T-cell (primary cell): ENCODE measurements around the gene RFTN1. TPM values are rescaled to one million over a fixed set of nuclear protein-coding genes. Genes with fewer than 3 reads are reported as not detected.
"Not testable (repeated sequence)": the region's sequence is repeated elsewhere in the genome, so short reads cannot be mapped to it uniquely, and the experiment has no call there.

Experiments used
- ATAC-seq, 4 experiments: fragments of 200-7000 bp in 3 of 4; fragments of 150-1000 bp in 1 of 4; cut with Tn5 transposase; replicated peaks in 1 of 4; 1 replicate in 3 of 4; 2 replicates in 1 of 4; pipeline ENCODE4 v1.10.0; 2021; ENCODE audit warnings: moderate library complexity in 3 of 4, mild to moderate bottlenecking in 2 of 4, moderate number of reproducible peaks in 1 of 4
- CTCF ChIA-PET, 2 donors: fragments of 300-600 bp; sonication (Branson Sonifier 250); formaldehyde crosslinking; loops; one replicate each; lab custom pipeline; 2022; ENCODE audit warnings: antibody characterized with exemption in 2 of 2; lab: Charles Lee
- POLR2A ChIA-PET, 2 donors: fragments of 300-600 bp; sonication (Branson Sonifier 250); formaldehyde crosslinking; loops; one replicate each; lab custom pipeline; 2022; ENCODE audit warnings: antibody characterized with exemption in 2 of 2; lab: Charles Lee
- DNase-seq, 35 experiments: peaks; one replicate each; pipeline versions ENCODE4 v3.0.0 to v3.0.0-alpha.2; 2013 to 2023
- H3K27ac ChIP-seq: one replicate; pipeline ENCODE4 v1.5.1; 2013; ENCODE audit warnings: low read length
- H3K27me3 ChIP-seq, 2 experiments: replicated peaks in 1 of 2; 1 replicate in 1 of 2; 2 replicates in 1 of 2; pipeline versions ENCODE4 v1.6.1 to v1.7.0; 2013; ENCODE audit warnings: low read length in 1 of 2, mixed read lengths in 1 of 2; ENCODE audit not compliant: control insufficient read depth in 2 of 2, insufficient read depth in 2 of 2; ENCODE audit errors: extremely low read depth in 1 of 2
- H3K36me3 ChIP-seq, 2 donors: 1 replicate in 1 of 2; 2 replicates in 1 of 2; pipeline versions ENCODE4 v1.6.1 to v1.7.0; 2013; ENCODE audit warnings: low read length in 1 of 2; ENCODE audit not compliant: control insufficient read depth in 2 of 2, insufficient read depth in 1 of 2; ENCODE audit errors: extremely low read depth in 1 of 2
- H3K4me1 ChIP-seq, 2 experiments: 1 replicate in 1 of 2; 2 replicates in 1 of 2; pipeline versions ENCODE4 v1.6.1 to v1.7.0; 2013; ENCODE audit warnings: low read length in 2 of 2, mixed read lengths in 1 of 2; ENCODE audit not compliant: insufficient read depth in 2 of 2, control insufficient read depth in 1 of 2; ENCODE audit errors: extremely low read depth in 1 of 2
- H3K4me3 ChIP-seq, 2 donors: 1 replicate in 1 of 2; 2 replicates in 1 of 2; pipeline versions ENCODE4 v1.5.1 to v1.7.0; 2013; ENCODE audit warnings: mild to moderate bottlenecking in 2 of 2, low read length in 1 of 2, moderate library complexity in 1 of 2; ENCODE audit not compliant: control insufficient read depth in 1 of 2; ENCODE audit errors: extremely low read depth in 1 of 2
- H3K9me3 ChIP-seq: 2 replicates; pipeline ENCODE4 v1.7.0; 2013
- H3K27ac Mint-ChIP-seq, 2 donors: one replicate each; pipeline ENCODE4 v1.8.0; 2020 to 2021; ENCODE audit warnings: mild to moderate bottlenecking in 2 of 2, mixed read lengths in 2 of 2
- H3K27me3 Mint-ChIP-seq, 2 donors: one replicate each; pipeline ENCODE4 v1.8.0; 2021 to 2022; ENCODE audit warnings: mixed read lengths in 2 of 2
- H3K36me3 Mint-ChIP-seq: one replicate; pipeline ENCODE4 v1.8.0; 2021; ENCODE audit warnings: mixed read lengths
- H3K4me1 Mint-ChIP-seq, 3 donors: one replicate each; pipeline ENCODE4 v1.8.0; 2020 to 2022; ENCODE audit warnings: mixed read lengths in 3 of 3, mild to moderate bottlenecking in 1 of 3
- H3K4me3 Mint-ChIP-seq, 3 donors: one replicate each; pipeline ENCODE4 v1.8.0; 2020 to 2022; ENCODE audit warnings: mild to moderate bottlenecking in 3 of 3, mixed read lengths in 3 of 3, moderate library complexity in 3 of 3
- H3K9me3 Mint-ChIP-seq, 3 donors: one replicate each; pipeline ENCODE4 v1.8.0; 2020 to 2022; ENCODE audit warnings: mixed read lengths in 3 of 3
- WGBS: methylation state at CpG from one replicate; pipeline ENCODE4 v1.1.5; 2013; ENCODE audit warnings: missing lambda C conversion rate; ENCODE audit not compliant: insufficient coverage; 5-methylcytosine and 5-hydroxymethylcytosine counted together
- total RNA-seq, 35 experiments: library from RNA in 6 of 35; stranded (reverse) in 6 of 35; fragments of 120-200 nt in 1 of 35; gene quantifications; one replicate each; pipeline versions ENCODE4 v1.2.1 to v1.2.4 and lab custom pipeline; 2013 to 2026

The RFTN1 gene
- total RNA-seq, 5 donors from 2014 or later (not counting 1 experiment from before 2014, with no cell fraction given), result 55.5 to 73.4 (median 70.7) TPM

GRCh38 chr3:16496008-16496407 is 17.5 kb downstream of the RFTN1 start:
- Mint-ChIP-seq H3K27ac (peak overlapping the region; percentile 75 to 78), H3K36me3 (peaks cover 43% of the 10 kb centered on the region), H3K4me3 (peak overlapping the region in 1 of 3 donors; percentile 31), H3K4me1 (peaks cover 59 to 75% (median 72%) of the 10 kb centered on the region in 3 donors), H3K27me3 (no peaks in the 10 kb centered on the region), H3K9me3 (no peaks in the 10 kb centered on the region)
- ATAC-seq, result peak; percentile 48 to 82 (median 72)
- no peaks in the 10 kb centered on the region for H3K27me3 ChIP-seq
- H3K9me3 ChIP-seq, result no peaks in the 10 kb centered on the region
- H3K4me1 ChIP-seq, result peaks cover 25 to 45% of the 10 kb centered on the region in 2 experiments
- CTCF ChIA-PET, result interaction anchor here (1.0 to 1.8 kb wide), 6 partner anchors 9 to 210 kb away, joined by 3 to 8 read pairs (median 3); no protein-coding TSS in a partner anchor
- peak in 8 of 35 experiments; percentile 13 to 50 (median 25) for DNase-seq
- no peak overlapping the region for H3K4me3 ChIP-seq
- WGBS, result 67% methylated on average over 1 of the region's 2 CpGs
- peak overlapping the region; percentile 10 for H3K27ac ChIP-seq
- POLR2A ChIA-PET, result interaction anchor here (0.5 to 1.6 kb wide), 5 partner anchors 11 to 109 kb away, joined by 3 to 11 read pairs (median 5); no protein-coding TSS in a partner anchor
- peaks cover 0 to 19% of the 10 kb centered on the region in 2 donors for H3K36me3 ChIP-seq

GRCh38 chr3:16494814-16495431 is 18.6 kb downstream of the RFTN1 start:
- CTCF ChIA-PET, result interaction anchor here in 1 of 2 donors (0.6 kb wide), 1 partner anchor 18 kb away, joined by 3 read pairs; no protein-coding TSS in a partner anchor
- Histone ChIP-seq H3K9me3 (no peaks in the 10 kb centered on the region), H3K36me3 (peaks cover 0 to 21% of the 10 kb centered on the region in 2 donors), H3K4me3 (no peak overlapping the region), H3K4me1 (peaks cover 25 to 45% of the 10 kb centered on the region in 2 experiments), H3K27ac (no peak overlapping the region), H3K27me3 (no peaks in the 10 kb centered on the region)
- no peak for ATAC-seq
- 92% methylated on average over 4 of the region's 9 CpGs for WGBS
- Mint-ChIP-seq H3K9me3 (no peaks in the 10 kb centered on the region), H3K36me3 (peaks cover 41% of the 10 kb centered on the region), H3K27me3 (no peaks in the 10 kb centered on the region), H3K4me1 (peaks cover 54 to 71% (median 67%) of the 10 kb centered on the region in 3 donors), H3K4me3 (peak overlapping the region in 1 of 3 donors; percentile 44), H3K27ac (peak overlapping the region; percentile 75 to 78)
- DNase-seq, result no peak
- POLR2A ChIA-PET, result no interaction called here

GRCh38 chr3:16494094-16494493 is 19.4 kb downstream of the RFTN1 start:
- no peaks in the 10 kb centered on the region for H3K9me3 ChIP-seq
- Mint-ChIP-seq H3K9me3 (no peaks in the 10 kb centered on the region), H3K4me1 (peaks cover 58 to 69% (median 63%) of the 10 kb centered on the region in 3 donors), H3K27me3 (no peaks in the 10 kb centered on the region), H3K4me3 (no peak overlapping the region), H3K36me3 (peaks cover 44% of the 10 kb centered on the region), H3K27ac (peak overlapping the region in 1 of 2 donors; percentile 78)
- H3K4me1 ChIP-seq, result peaks cover 24 to 40% of the 10 kb centered on the region in 2 experiments
- ATAC-seq, result no peak
- no CpG with 5 or more reads among the region's 5 CpGs for WGBS
- DNase-seq, result no peak
- H3K27ac ChIP-seq, result no peak overlapping the region
- H3K4me3 ChIP-seq, result no peak overlapping the region
- peaks cover 0 to 24% of the 10 kb centered on the region in 2 donors for H3K36me3 ChIP-seq
- no peaks in the 10 kb centered on the region for H3K27me3 ChIP-seq
- ChIA-PET POLR2A (no interaction called here), CTCF (interaction anchor here in 1 of 2 donors (0.6 to 0.7 kb wide), 2 partner anchors 17 to 55 kb away, joined by 3 read pairs; no protein-coding TSS in a partner anchor)

DNA sequence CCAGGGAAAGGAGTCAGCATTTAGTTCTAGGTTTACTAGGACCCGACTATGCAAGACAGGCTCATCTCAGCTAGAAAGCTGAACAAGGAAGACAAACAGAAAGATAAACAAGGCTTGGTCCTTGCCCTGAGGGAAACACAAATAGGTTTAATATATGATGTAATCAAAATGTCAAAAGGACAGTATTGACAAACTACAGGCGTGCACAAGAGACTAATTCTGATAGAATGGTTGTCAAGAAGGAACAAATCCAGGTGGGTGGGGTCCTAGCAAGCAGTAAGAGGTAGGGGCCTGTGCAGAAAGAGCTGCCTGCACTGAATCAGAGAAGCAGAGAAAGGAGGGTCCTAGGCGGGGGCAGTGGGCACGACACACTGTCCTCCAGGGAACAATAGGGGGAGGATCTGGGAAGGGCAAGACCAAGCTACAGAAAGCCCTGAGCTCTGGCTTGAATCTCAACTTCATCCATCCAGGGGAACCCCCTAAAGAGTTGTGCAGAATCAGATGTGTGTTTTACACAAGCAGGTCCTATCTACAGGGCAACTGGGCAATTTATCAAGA is 23.4 kb downstream of the RFTN1 start:
- Histone ChIP-seq H3K27ac (no peak overlapping the region), H3K9me3 (no peaks in the 10 kb centered on the region), H3K36me3 (peaks cover 0 to 34% of the 10 kb centered on the region in 2 donors), H3K4me3 (no peak overlapping the region), H3K4me1 (peaks cover 1 to 7% of the 10 kb centered on the region in 2 experiments), H3K27me3 (no peaks in the 10 kb centered on the region)
- DNase-seq (no peak), ATAC-seq (no peak)
- ChIA-PET POLR2A (no interaction called here), CTCF (no interaction called here)
- Mint-ChIP-seq H3K9me3 (no peaks in the 10 kb centered on the region), H3K27ac (peak overlapping the region in 1 of 2 donors; percentile 81), H3K36me3 (peaks cover 63% of the 10 kb centered on the region), H3K4me3 (no peak overlapping the region), H3K27me3 (no peaks in the 10 kb centered on the region), H3K4me1 (peaks cover 36 to 50% (median 44%) of the 10 kb centered on the region in 3 donors)
- 100% methylated on average over 3 of the region's 4 CpGs for WGBS

DNA sequence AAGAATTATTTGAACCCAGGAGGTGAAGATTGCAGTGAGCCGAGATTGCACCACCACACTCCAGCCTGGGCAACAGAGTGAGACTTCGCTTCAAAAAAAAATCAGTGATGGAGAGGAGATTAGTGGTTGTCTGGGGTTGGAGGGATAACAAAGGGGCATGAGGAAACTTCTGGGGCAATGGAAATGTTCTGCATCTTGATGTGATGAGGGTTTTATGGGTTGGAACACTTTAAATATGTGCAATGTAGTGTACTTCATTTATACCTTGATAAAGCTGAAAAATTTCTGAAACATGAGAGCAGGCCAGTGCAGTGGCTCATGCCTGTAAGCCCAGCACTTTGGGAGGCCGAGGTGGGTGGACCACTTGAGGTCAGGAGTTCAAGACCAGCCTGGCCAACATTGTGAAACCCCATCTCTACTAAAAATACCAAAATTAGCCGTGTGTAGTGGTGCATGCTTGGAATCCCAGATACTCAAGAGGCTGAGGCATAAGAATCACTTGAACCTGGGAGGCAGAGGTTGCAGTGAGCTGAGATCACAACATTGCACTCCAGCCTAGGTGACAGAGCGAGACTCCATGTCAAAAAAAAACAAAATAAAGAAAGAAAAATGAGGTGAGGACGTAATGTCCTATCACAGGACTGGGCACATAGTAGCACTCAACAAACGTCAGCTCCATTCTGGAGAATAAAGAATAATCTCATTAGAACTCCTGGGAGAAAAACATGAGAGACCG is 24.0 kb downstream of the RFTN1 start:
- H3K4me3 Mint-ChIP-seq, H3K9me3 Mint-ChIP-seq, H3K27me3 ChIP-seq, DNase-seq, H3K9me3 ChIP-seq, ATAC-seq, H3K27ac ChIP-seq, CTCF ChIA-PET, H3K4me3 ChIP-seq, H3K4me1 ChIP-seq, H3K27me3 Mint-ChIP-seq: not testable (repeated sequence)
- POLR2A ChIA-PET, result interaction anchor here in 1 of 2 donors (1.2 kb wide), 1 partner anchor 13 kb away, joined by 4 read pairs; no protein-coding TSS in a partner anchor
- Mint-ChIP-seq H3K36me3 (peaks cover 67% of the 10 kb centered on the region), H3K4me1 (peaks cover 36 to 49% (median 42%) of the 10 kb centered on the region in 3 donors), H3K27ac (peak overlapping the region in 1 of 2 donors; percentile 24)
- WGBS, result 98% methylated on average over 5 of the region's 8 CpGs
- peaks cover 0 to 34% of the 10 kb centered on the region in 2 donors for H3K36me3 ChIP-seq

- DNase-seq, result no peak
- no peak for ATAC-seq
- Mint-ChIP-seq H3K27me3 (no peaks in the 10 kb centered on the region), H3K36me3 (peaks cover 68% of the 10 kb centered on the region), H3K27ac (peak overlapping the region in 1 of 2 donors; percentile 17), H3K4me1 (peaks cover 45 to 53% (median 47%) of the 10 kb centered on the region in 3 donors), H3K9me3 (no peaks in the 10 kb centered on the region), H3K4me3 (no peak overlapping the region)
- Histone ChIP-seq H3K4me3 (no peak overlapping the region), H3K4me1 (peaks cover 3 to 10% of the 10 kb centered on the region in 2 experiments), H3K9me3 (no peaks in the 10 kb centered on the region), H3K27me3 (no peaks in the 10 kb centered on the region), H3K27ac (no peak overlapping the region), H3K36me3 (peaks cover 0 to 34% of the 10 kb centered on the region in 2 donors)
- WGBS, result 50% methylated on average over 1 of the region's 3 CpGs
- CTCF ChIA-PET, result no interaction called here
- POLR2A ChIA-PET, result interaction anchor here (0.6 to 1.2 kb wide), 2 partner anchors 12 to 887 kb away, joined by 4 to 5 read pairs; partner anchors contain the start of genes BTD (in 1 of the 2) and HACL1 (in 1 of the 2)
Observed at GRCh38 chr3:16488637-16489036, 24.9 kb downstream of the RFTN1 start.
